ENCODE data around the gene EXOC4. TPM values are rescaled to one million over a fixed set of nuclear protein-coding genes. Genes with fewer than 3 reads are reported as not detected.
A peak's percentile ranks its signal among the peaks of the same experiment; 100 is the strongest.

Gene EXOC4
- total RNA-seq, 1 donor from 2014 or later: 65.0 TPM

DNA sequence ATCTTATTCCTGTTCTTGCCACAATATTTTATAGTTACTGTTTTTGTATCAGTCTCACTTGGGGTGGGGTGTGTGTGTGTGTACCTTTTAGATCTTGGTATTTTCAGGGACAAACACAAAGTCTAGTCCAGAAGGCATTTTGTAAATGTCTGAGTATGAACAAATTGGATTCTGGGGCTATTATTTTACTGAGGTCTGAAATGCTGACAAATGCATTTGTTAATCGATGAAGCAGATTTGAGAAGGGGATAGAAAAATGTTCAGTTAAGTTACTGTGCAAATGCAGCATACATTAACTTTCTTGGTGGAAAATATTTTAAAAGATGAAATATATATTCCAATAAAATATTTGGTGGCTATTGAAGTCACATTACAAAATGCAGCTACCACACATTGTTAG lies 267.4 kb downstream of the EXOC4 start:
- intact Hi-C loops (cut with micrococcal nuclease): no loop called here
- Mint-ChIP-seq H3K9me3 (peaks cover 7% of the 10 kb centered on the region), H3K27ac (no peak overlapping the region), H3K27me3 (ENCODE audit: low read depth) (no peaks in the 10 kb centered on the region), H3K4me3 (ENCODE audit: low read depth) (no peak overlapping the region), H3K36me3 (ENCODE audit: low read depth) (peaks cover 17% of the 10 kb centered on the region), H3K4me1 (ENCODE audit: low read depth) (no peaks in the 10 kb centered on the region)
- DNase-seq (ENCODE audit: low spot score): no peak

GRCh38 chr7:133522501-133522900 lies 269.6 kb downstream of the EXOC4 start:
- Mint-ChIP-seq H3K36me3 (ENCODE audit: low read depth) (peaks cover 10% of the 10 kb centered on the region), H3K27me3 (ENCODE audit: low read depth) (no peaks in the 10 kb centered on the region), H3K27ac (no peak overlapping the region), H3K9me3 (peaks cover 4% of the 10 kb centered on the region), H3K4me3 (ENCODE audit: low read depth) (no peak overlapping the region), H3K4me1 (ENCODE audit: low read depth) (no peaks in the 10 kb centered on the region)
- no peak for DNase-seq (ENCODE audit: low spot score)
- intact Hi-C loops (cut with micrococcal nuclease): no loop called here

GRCh38 chr7:133528796-133529195 lies 275.9 kb downstream of the EXOC4 start:
- intact Hi-C loops (cut with micrococcal nuclease): no loop called here
- H3K36me3 Mint-ChIP-seq (ENCODE audit: low read depth): no peaks in the 10 kb centered on the region
- H3K4me3 Mint-ChIP-seq (ENCODE audit: low read depth): no peak overlapping the region
- H3K27ac Mint-ChIP-seq: no peak overlapping the region
- no peak for DNase-seq (ENCODE audit: low spot score)
- H3K4me1 Mint-ChIP-seq (ENCODE audit: low read depth): peaks cover 1% of the 10 kb centered on the region
- no peaks in the 10 kb centered on the region for H3K9me3 Mint-ChIP-seq
- H3K27me3 Mint-ChIP-seq (ENCODE audit: low read depth): no peaks in the 10 kb centered on the region

DNA sequence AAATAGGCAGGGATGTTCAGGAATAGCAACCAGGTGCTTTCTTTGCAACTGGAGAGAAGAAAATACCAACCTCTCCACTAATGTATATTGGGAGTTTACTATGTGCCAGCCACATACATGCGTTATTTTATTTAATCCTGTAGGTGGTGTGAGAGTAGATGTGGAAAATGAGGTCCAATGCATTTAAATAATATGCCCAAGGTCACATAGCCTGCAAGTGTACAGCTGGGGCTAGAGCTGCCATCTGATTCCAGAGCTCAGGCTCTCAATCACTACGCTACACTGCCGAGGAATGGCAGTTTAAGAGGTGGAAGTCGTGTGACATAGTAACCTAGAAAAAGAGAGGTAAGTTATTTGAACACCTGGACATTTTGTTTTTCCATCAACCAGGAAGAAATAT lies 277.0 kb downstream of the EXOC4 start:
- H3K4me1 Mint-ChIP-seq (ENCODE audit: low read depth): peaks cover 1% of the 10 kb centered on the region
- no peak for DNase-seq (ENCODE audit: low spot score)
- intact Hi-C loops (cut with micrococcal nuclease): no loop called here
- H3K4me3 Mint-ChIP-seq (ENCODE audit: low read depth): no peak overlapping the region
- H3K9me3 Mint-ChIP-seq: no peaks in the 10 kb centered on the region
- no peaks in the 10 kb centered on the region for H3K27me3 Mint-ChIP-seq (ENCODE audit: low read depth)
- H3K36me3 Mint-ChIP-seq (ENCODE audit: low read depth): no peaks in the 10 kb centered on the region
- no peak overlapping the region for H3K27ac Mint-ChIP-seq

GRCh38 chr7:133530682-133531081 lies 277.8 kb downstream of the EXOC4 start:
- Mint-ChIP-seq H3K36me3 (ENCODE audit: low read depth) (no peaks in the 10 kb centered on the region), H3K27me3 (ENCODE audit: low read depth) (no peaks in the 10 kb centered on the region), H3K27ac (no peak overlapping the region), H3K9me3 (no peaks in the 10 kb centered on the region), H3K4me1 (ENCODE audit: low read depth) (peaks cover 3% of the 10 kb centered on the region), H3K4me3 (ENCODE audit: low read depth) (no peak overlapping the region)
- no peak for DNase-seq (ENCODE audit: low spot score)
- intact Hi-C loops (cut with micrococcal nuclease): no loop called here

DNA sequence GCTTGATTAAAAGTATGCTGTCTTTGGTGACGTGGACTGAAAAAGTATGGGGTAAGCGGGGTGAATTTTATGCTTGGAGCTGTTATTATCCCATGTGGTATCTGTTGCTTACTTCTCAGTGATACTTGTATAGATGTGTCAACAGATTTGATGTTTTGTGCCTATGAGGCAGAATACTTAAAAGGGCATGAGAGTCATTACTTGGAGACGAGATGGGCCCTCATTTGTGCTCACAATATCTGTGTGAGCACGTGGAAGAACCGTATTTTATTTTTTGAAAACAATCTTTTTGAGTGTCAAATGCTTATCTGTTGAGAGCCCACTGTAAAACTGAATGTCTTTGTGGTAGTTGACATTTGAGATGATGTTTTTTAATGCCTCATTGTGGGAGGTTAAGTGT lies 281.9 kb downstream of the EXOC4 start:
- peaks cover 4% of the 10 kb centered on the region for H3K9me3 Mint-ChIP-seq
- H3K27ac Mint-ChIP-seq: no peak overlapping the region
- no peaks in the 10 kb centered on the region for H3K27me3 Mint-ChIP-seq (ENCODE audit: low read depth)
- H3K36me3 Mint-ChIP-seq (ENCODE audit: low read depth): peaks cover 4% of the 10 kb centered on the region
- no peak overlapping the region for H3K4me3 Mint-ChIP-seq (ENCODE audit: low read depth)
- peaks cover 12% of the 10 kb centered on the region for H3K4me1 Mint-ChIP-seq (ENCODE audit: low read depth)
- no peak for DNase-seq (ENCODE audit: low spot score)
- intact Hi-C loops (cut with micrococcal nuclease): no loop called here

DNA sequence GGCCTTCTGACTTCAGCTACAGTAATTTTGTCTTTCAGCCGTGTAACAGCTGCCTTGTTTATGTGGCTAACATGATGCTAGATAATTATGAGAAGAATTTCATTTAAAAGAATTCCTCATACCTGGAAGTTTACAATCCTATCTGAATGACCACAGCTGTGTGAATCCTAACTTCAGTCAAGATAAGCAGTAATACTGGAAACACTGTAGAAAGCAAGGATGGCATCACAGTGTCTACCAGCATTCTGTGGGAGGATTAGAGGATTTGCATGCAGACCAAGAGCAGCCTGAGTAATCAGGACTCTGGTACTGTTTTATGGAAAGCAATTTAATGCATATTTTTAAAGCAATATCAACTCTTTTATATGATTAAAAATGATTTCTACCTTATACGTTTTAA lies 282.4 kb downstream of the EXOC4 start:
- Mint-ChIP-seq H3K4me1 (ENCODE audit: low read depth) (peaks cover 12% of the 10 kb centered on the region), H3K9me3 (peaks cover 4% of the 10 kb centered on the region), H3K27me3 (ENCODE audit: low read depth) (no peaks in the 10 kb centered on the region), H3K36me3 (ENCODE audit: low read depth) (peaks cover 4% of the 10 kb centered on the region), H3K4me3 (ENCODE audit: low read depth) (no peak overlapping the region), H3K27ac (no peak overlapping the region)
- no peak for DNase-seq (ENCODE audit: low spot score)
- intact Hi-C loops (cut with micrococcal nuclease): no loop called here

- Mint-ChIP-seq H3K27ac (no peak overlapping the region), H3K27me3 (ENCODE audit: low read depth) (no peaks in the 10 kb centered on the region), H3K4me1 (ENCODE audit: low read depth) (peaks cover 12% of the 10 kb centered on the region), H3K4me3 (ENCODE audit: low read depth) (no peak overlapping the region), H3K9me3 (peaks cover 4% of the 10 kb centered on the region), H3K36me3 (ENCODE audit: low read depth) (peaks cover 4% of the 10 kb centered on the region)
- intact Hi-C loops (cut with micrococcal nuclease): no loop called here
- no peak for DNase-seq (ENCODE audit: low spot score)
Measured at GRCh38 chr7:133536450-133536849, 283.6 kb downstream of the EXOC4 start.

- DNase-seq (ENCODE audit: low spot score): no peak
- Mint-ChIP-seq H3K4me1 (ENCODE audit: low read depth) (peaks cover 20% of the 10 kb centered on the region), H3K27ac (no peak overlapping the region), H3K27me3 (ENCODE audit: low read depth) (no peaks in the 10 kb centered on the region), H3K36me3 (ENCODE audit: low read depth) (peaks cover 9% of the 10 kb centered on the region), H3K4me3 (ENCODE audit: low read depth) (no peak overlapping the region), H3K9me3 (peaks cover 4% of the 10 kb centered on the region)
- intact Hi-C loops (cut with micrococcal nuclease): no loop called here
Measured at GRCh38 chr7:133539016-133539415, 286.1 kb downstream of the EXOC4 start.

DNA sequence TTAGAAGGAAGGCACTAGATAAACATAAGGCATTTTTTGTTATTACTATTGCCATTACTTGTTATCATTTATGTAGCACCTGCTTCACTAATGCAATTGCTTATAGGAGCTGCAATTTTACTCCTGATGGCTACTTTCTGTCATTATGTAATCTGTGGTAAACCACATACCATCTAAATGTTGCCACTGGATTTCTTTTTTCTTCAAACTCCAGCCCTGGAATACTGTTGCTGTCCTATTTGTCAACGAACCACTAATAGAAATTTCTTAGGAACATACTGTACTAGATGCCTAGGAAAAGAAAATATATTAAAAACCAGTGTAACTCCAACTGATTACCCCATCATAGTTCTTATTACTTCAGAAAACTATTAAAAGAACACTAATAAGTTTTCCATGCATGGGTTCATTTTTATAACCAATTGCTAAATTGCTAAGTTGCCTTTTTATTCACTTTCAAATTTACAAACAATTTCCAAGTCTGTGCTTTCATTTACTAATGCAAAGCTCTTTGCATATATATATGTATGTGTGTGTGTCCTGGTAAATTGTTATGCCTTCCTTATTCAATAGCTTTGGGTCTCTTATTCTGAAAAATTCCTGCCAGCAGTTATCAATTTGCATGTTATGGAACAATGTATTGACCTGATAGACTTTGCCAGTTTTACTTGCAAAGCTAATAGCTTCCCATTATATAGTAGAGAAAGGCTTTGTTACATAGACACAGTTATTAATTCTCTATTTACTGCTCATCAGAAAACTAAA lies 287.4 kb downstream of the EXOC4 start:
- no peaks in the 10 kb centered on the region for H3K27me3 Mint-ChIP-seq (ENCODE audit: low read depth)
- no peak overlapping the region for H3K27ac Mint-ChIP-seq
- no peak for DNase-seq (ENCODE audit: low spot score)
- H3K36me3 Mint-ChIP-seq (ENCODE audit: low read depth): peaks cover 9% of the 10 kb centered on the region
- peaks cover 20% of the 10 kb centered on the region for H3K4me1 Mint-ChIP-seq (ENCODE audit: low read depth)
- intact Hi-C loops (cut with micrococcal nuclease): no loop called here
- peaks cover 4% of the 10 kb centered on the region for H3K9me3 Mint-ChIP-seq
- H3K4me3 Mint-ChIP-seq (ENCODE audit: low read depth): no peak overlapping the region

DNA sequence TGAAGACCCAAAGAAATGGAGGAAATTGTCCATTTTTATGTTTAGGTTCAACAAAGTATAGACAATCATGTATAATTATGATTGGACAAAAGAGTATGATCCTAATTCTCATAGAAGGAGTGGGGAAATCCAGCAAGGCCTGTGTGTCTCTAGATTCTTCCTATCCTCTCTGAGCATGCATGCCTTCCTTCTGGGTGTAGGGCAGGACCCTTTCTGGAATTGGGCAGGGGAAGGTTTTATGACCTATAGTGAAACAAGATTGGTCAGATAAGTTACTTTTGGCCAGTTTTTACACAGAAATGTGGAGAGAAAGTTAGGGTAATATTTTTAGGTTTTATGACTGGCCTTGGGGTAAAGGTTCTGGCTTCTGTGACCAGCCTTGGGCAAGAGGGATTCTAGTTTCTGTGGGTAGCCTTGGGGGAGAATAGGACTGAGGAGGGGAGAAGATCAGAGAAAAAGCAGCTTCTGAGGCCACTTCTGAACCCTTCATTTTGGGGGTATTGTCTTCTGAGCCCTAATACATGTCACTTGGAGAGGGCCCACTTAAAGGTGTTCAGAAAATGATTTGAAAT lies 289.4 kb downstream of the EXOC4 start:
- intact Hi-C loops (cut with micrococcal nuclease): loop anchor here (1.0 kb wide), 1 partner anchor 51 kb away; no protein-coding TSS in a partner anchor
- H3K9me3 Mint-ChIP-seq: peaks cover 3% of the 10 kb centered on the region
- no peak overlapping the region for H3K4me3 Mint-ChIP-seq (ENCODE audit: low read depth)
- H3K4me1 Mint-ChIP-seq (ENCODE audit: low read depth): peaks cover 10% of the 10 kb centered on the region
- DNase-seq (ENCODE audit: low spot score): no peak
- H3K36me3 Mint-ChIP-seq (ENCODE audit: low read depth): peaks cover 8% of the 10 kb centered on the region
- H3K27ac Mint-ChIP-seq: peak overlapping the region; percentile 1
- no peaks in the 10 kb centered on the region for H3K27me3 Mint-ChIP-seq (ENCODE audit: low read depth)

GRCh38 chr7:133543657-133544056 lies 290.8 kb downstream of the EXOC4 start:
- H3K4me1 Mint-ChIP-seq (ENCODE audit: low read depth): peaks cover 10% of the 10 kb centered on the region
- intact Hi-C loops (cut with micrococcal nuclease): no loop called here

DNA sequence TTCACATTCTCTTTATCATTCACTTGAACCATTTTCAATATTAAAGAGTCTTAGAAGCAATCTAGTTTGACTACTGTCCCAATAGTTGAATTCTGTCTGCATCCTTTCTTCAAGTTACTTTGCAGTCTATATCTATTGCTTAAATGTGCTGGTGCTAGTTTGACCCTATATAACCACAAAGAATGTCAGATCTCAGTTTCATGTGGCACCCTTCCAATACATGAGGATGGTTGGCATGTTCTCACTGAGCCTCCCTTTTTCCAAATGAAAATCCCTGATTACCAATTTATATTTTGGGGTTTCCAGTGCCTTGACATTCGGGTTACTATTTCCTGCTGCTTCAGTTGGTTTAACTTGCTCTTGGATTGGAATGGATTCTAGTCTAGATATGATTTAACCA lies 292.7 kb downstream of the EXOC4 start:
- Mint-ChIP-seq H3K4me1 (ENCODE audit: low read depth) (peaks cover 10% of the 10 kb centered on the region), H3K27me3 (ENCODE audit: low read depth) (no peaks in the 10 kb centered on the region), H3K36me3 (ENCODE audit: low read depth) (peaks cover 5% of the 10 kb centered on the region), H3K9me3 (no peaks in the 10 kb centered on the region), H3K4me3 (ENCODE audit: low read depth) (no peak overlapping the region), H3K27ac (no peak overlapping the region)
- DNase-seq (ENCODE audit: low spot score): no peak
- intact Hi-C loops (cut with micrococcal nuclease): no loop called here

More at GRCh38 chr7:133543657-133544056, 290.8 kb downstream of the EXOC4 start:
- DNase-seq (ENCODE audit: low spot score): no peak
- Mint-ChIP-seq H3K36me3 (ENCODE audit: low read depth) (peaks cover 5% of the 10 kb centered on the region), H3K27ac (no peak overlapping the region), H3K9me3 (no peaks in the 10 kb centered on the region), H3K27me3 (ENCODE audit: low read depth) (no peaks in the 10 kb centered on the region), H3K4me3 (ENCODE audit: low read depth) (no peak overlapping the region)
